ENCODE data around the gene C6orf120. TPM values are rescaled to one million over a fixed set of nuclear protein-coding genes. Genes with fewer than 3 reads are reported as not detected.

The C6orf120 gene
- total RNA-seq, 1 donor from 2014 or later = 29.7 TPM

GRCh38 chr6:169738204-169738975 lies 36.5 kb downstream of the C6orf120 start:
- no peak for DNase-seq
- no peak overlapping the region for H3K4me3 Mint-ChIP-seq (ENCODE audit: unreplicated experiment)

GRCh38 chr6:169738976-169739529 lies 37.1 kb downstream of the C6orf120 start:
- no peak for TF ChIP-seq CTCF (IDR thresholded peaks at IDR 0.05; ENCODE audit: partially characterized antibody, unreplicated experiment)
- H3K27me3 Mint-ChIP-seq (ENCODE audit: unreplicated experiment) = no peaks in the 10 kb centered on the region
- peaks cover 12% of the 10 kb centered on the region for H3K4me1 Mint-ChIP-seq (ENCODE audit: low read depth, unreplicated experiment)
- no peak overlapping the region for H3K4me3 Mint-ChIP-seq (ENCODE audit: unreplicated experiment)
- no peak overlapping the region for H3K27ac Mint-ChIP-seq (ENCODE audit: unreplicated experiment)
- peaks cover 3% of the 10 kb centered on the region for H3K9me3 Mint-ChIP-seq (ENCODE audit: unreplicated experiment)
- no peaks in the 10 kb centered on the region for H3K36me3 Mint-ChIP-seq (ENCODE audit: unreplicated experiment)
- no peak for DNase-seq

More at GRCh38 chr6:169738204-169738975, 36.5 kb downstream of the C6orf120 start:
- no peaks in the 10 kb centered on the region for H3K36me3 Mint-ChIP-seq (ENCODE audit: unreplicated experiment)
- H3K27ac Mint-ChIP-seq (ENCODE audit: unreplicated experiment) = no peak overlapping the region
- peaks cover 3% of the 10 kb centered on the region for H3K9me3 Mint-ChIP-seq (ENCODE audit: unreplicated experiment)
- TF ChIP-seq CTCF (IDR thresholded peaks at IDR 0.05; ENCODE audit: partially characterized antibody, unreplicated experiment) = no peak
- H3K27me3 Mint-ChIP-seq (ENCODE audit: unreplicated experiment) = no peaks in the 10 kb centered on the region
- H3K4me1 Mint-ChIP-seq (ENCODE audit: low read depth, unreplicated experiment) = peaks cover 12% of the 10 kb centered on the region

- no peak for DNase-seq
- TF ChIP-seq CTCF (IDR thresholded peaks at IDR 0.05; ENCODE audit: partially characterized antibody, unreplicated experiment) = no peak
- Mint-ChIP-seq H3K36me3 (ENCODE audit: unreplicated experiment) (no peaks in the 10 kb centered on the region), H3K27ac (ENCODE audit: unreplicated experiment) (no peak overlapping the region), H3K27me3 (ENCODE audit: unreplicated experiment) (no peaks in the 10 kb centered on the region), H3K4me3 (ENCODE audit: unreplicated experiment) (no peak overlapping the region), H3K4me1 (ENCODE audit: low read depth, unreplicated experiment) (peaks cover 12% of the 10 kb centered on the region), H3K9me3 (ENCODE audit: unreplicated experiment) (no peaks in the 10 kb centered on the region)
Measured at GRCh38 chr6:169741344-169741743, 39.4 kb downstream of the C6orf120 start.

- DNase-seq = no peak
- H3K36me3 Mint-ChIP-seq (ENCODE audit: unreplicated experiment) = peaks cover 5% of the 10 kb centered on the region
- no peaks in the 10 kb centered on the region for H3K27me3 Mint-ChIP-seq (ENCODE audit: unreplicated experiment)
- H3K4me3 Mint-ChIP-seq (ENCODE audit: unreplicated experiment) = no peak overlapping the region
- peaks cover 2% of the 10 kb centered on the region for H3K4me1 Mint-ChIP-seq (ENCODE audit: low read depth, unreplicated experiment)
- no peak for TF ChIP-seq CTCF (IDR thresholded peaks at IDR 0.05; ENCODE audit: partially characterized antibody, unreplicated experiment)
- H3K9me3 Mint-ChIP-seq (ENCODE audit: unreplicated experiment) = no peaks in the 10 kb centered on the region
- H3K27ac Mint-ChIP-seq (ENCODE audit: unreplicated experiment) = no peak overlapping the region
Measured at GRCh38 chr6:169745405-169745804, 43.5 kb downstream of the C6orf120 start.

GRCh38 chr6:169746556-169746955 lies 44.6 kb downstream of the C6orf120 start:
- Mint-ChIP-seq H3K4me3 (ENCODE audit: unreplicated experiment) (no peak overlapping the region), H3K36me3 (ENCODE audit: unreplicated experiment) (peaks cover 5% of the 10 kb centered on the region), H3K9me3 (ENCODE audit: unreplicated experiment) (peaks cover 2% of the 10 kb centered on the region), H3K4me1 (ENCODE audit: low read depth, unreplicated experiment) (no peaks in the 10 kb centered on the region), H3K27me3 (ENCODE audit: unreplicated experiment) (peaks cover 2% of the 10 kb centered on the region), H3K27ac (ENCODE audit: unreplicated experiment) (no peak overlapping the region)
- TF ChIP-seq CTCF (IDR thresholded peaks at IDR 0.05; ENCODE audit: partially characterized antibody, unreplicated experiment) = no peak
- no peak for DNase-seq

Measured in glutamatergic neuron (in vitro differentiated cells).